Stimulated activated CD8-positive, alpha-beta memory T cell treated with anti-CD3 and anti-CD28 coated beads, Interleukin-2, amount 100 ng/mL, for 1 hour (primary cell): ENCODE results near the gene ADGRV1.
"Not testable (repeated sequence)": the region's sequence is repeated elsewhere in the genome, so short reads cannot be mapped to it uniquely, and the experiment has no call there.

ENCODE experiments used
- DNase-seq, 2 donors: peaks; one replicate each; pipeline ENCODE4 v3.0.0-alpha.2; 2020; ENCODE audit warnings: low read depth in 2 of 2

The ADGRV1 gene

GRCh38 chr5:91061946-91062562 lies 503.5 kb downstream of the ADGRV1 start:
- DNase-seq: no peak

GRCh38 chr5:91063098-91063690 lies 504.6 kb downstream of the ADGRV1 start:
- DNase-seq: not testable (repeated sequence)

- no peak for DNase-seq
Measured at GRCh38 chr5:91065496-91065895, 506.9 kb downstream of the ADGRV1 start.

GRCh38 chr5:91069364-91069763 lies 510.8 kb downstream of the ADGRV1 start:
- no peak for DNase-seq

GRCh38 chr5:91070761-91071550 lies 512.4 kb downstream of the ADGRV1 start:
- DNase-seq: no peak

- no peak for DNase-seq
Measured at GRCh38 chr5:91072881-91073280, 514.3 kb downstream of the ADGRV1 start.

- DNase-seq: no peak
Measured at GRCh38 chr5:91074615-91075014, 516.0 kb downstream of the ADGRV1 start.

- no peak for DNase-seq
Measured at GRCh38 chr5:91076138-91076537, 517.5 kb downstream of the ADGRV1 start.

- no peak for DNase-seq
Measured at GRCh38 chr5:91077623-91078022, 519.0 kb downstream of the ADGRV1 start.

GRCh38 chr5:91079037-91079436 lies 520.4 kb downstream of the ADGRV1 start:
- no peak for DNase-seq

- no peak for DNase-seq
Measured at GRCh38 chr5:91089758-91090157, 531.2 kb downstream of the ADGRV1 start.

- no peak for DNase-seq
Measured at GRCh38 chr5:91090995-91091394, 532.4 kb downstream of the ADGRV1 start.

GRCh38 chr5:91091471-91092234 lies 533.1 kb downstream of the ADGRV1 start:
- no peak for DNase-seq

GRCh38 chr5:91092859-91093783 lies 534.5 kb downstream of the ADGRV1 start:
- DNase-seq: no peak

- no peak for DNase-seq
Measured at GRCh38 chr5:91095313-91095712, 536.7 kb downstream of the ADGRV1 start.

GRCh38 chr5:91095786-91096385 lies 537.3 kb downstream of the ADGRV1 start:
- DNase-seq: no peak

GRCh38 chr5:91098541-91098940 lies 539.9 kb downstream of the ADGRV1 start:
- no peak for DNase-seq

GRCh38 chr5:91101600-91102379 lies 543.2 kb downstream of the ADGRV1 start:
- peak in 1 of 2 donors; percentile 11 for DNase-seq

GRCh38 chr5:91103353-91104061 lies 544.9 kb downstream of the ADGRV1 start:
- no peak for DNase-seq
